Nephron progenitor cell (in vitro differentiated cells): Measurements from ENCODE around the gene ZNF154.

Experiments used
- DNase-seq: peaks from one replicate; pipeline ENCODE4 v3.0.0; 2021
- H3K27ac Mint-ChIP-seq: 2 replicates; pipeline ENCODE4 v1.8.0; 2021; ENCODE audit warnings: mild to moderate bottlenecking, moderate library complexity, mixed read lengths
- H3K27me3 Mint-ChIP-seq: 2 replicates; pipeline ENCODE4 v1.8.0; 2021; ENCODE audit warnings: mild to moderate bottlenecking, low read depth, mixed read lengths; ENCODE audit not compliant: poor library complexity
- H3K36me3 Mint-ChIP-seq: 2 replicates; pipeline ENCODE4 v1.8.0; 2021; ENCODE audit warnings: low read depth, mixed read lengths
- H3K4me1 Mint-ChIP-seq: 2 replicates; pipeline ENCODE4 v1.8.0; 2021; ENCODE audit warnings: mixed read lengths
- H3K4me3 Mint-ChIP-seq: 2 replicates; pipeline ENCODE4 v1.8.0; 2021; ENCODE audit warnings: mild to moderate bottlenecking, moderate library complexity, mixed read lengths
- H3K9me3 Mint-ChIP-seq: 2 replicates; pipeline ENCODE4 v1.8.0; 2021; ENCODE audit warnings: mild to moderate bottlenecking, moderate library complexity, mixed read lengths
- CTCF ChIP-seq: fragments of 200-600 bp; sonication (generic); IDR thresholded peaks from 2 replicates; pipeline ENCODE4 v1.5.0; 2021; ENCODE audit warnings: antibody characterized with exemption

ZNF154 gene

DNA sequence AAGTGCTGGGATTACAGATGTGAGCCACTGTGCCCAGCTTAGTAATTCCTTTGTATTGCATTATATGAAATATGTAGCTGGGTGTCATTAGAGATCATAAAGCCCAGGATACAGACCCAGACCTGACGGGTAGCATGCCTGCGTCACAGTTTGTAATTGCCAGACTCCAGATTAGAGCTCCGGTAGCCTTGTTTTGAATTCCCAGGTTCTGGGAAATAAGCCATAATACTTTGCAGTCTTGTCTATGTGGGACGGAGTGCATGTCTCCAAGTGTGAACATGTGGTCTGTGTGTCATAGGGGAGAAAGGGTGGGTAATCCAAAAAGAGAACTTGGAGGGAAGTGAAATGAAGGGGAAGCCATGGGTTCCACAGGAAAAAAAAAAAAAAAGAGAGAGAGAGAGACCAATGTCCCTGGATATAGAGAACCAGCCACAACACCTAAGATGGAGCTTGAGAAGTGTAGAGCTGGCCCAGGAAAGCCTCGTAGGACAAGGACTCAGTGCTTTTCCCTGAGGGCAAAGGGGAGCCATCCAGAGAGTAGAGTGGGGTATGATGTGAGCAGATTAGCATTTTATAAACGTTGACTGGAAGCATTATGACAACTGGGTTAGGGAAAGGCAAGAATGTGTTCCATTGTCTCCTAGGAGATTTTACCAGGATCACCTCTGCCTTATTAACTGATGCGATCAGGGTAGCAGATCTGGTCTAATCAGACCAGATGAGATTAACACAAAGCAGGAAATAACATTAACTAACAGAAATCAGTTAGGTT is 37.7 kb downstream of the ZNF154 start:
- TF ChIP-seq CTCF = no peak
- Mint-ChIP-seq H3K4me1 (no peaks in the 10 kb centered on the region), H3K9me3 (peaks cover 3% of the 10 kb centered on the region), H3K36me3 (no peaks in the 10 kb centered on the region), H3K27me3 (peaks cover 45% of the 10 kb centered on the region), H3K27ac (no peak overlapping the region), H3K4me3 (no peak overlapping the region)
- no peak for DNase-seq

DNA sequence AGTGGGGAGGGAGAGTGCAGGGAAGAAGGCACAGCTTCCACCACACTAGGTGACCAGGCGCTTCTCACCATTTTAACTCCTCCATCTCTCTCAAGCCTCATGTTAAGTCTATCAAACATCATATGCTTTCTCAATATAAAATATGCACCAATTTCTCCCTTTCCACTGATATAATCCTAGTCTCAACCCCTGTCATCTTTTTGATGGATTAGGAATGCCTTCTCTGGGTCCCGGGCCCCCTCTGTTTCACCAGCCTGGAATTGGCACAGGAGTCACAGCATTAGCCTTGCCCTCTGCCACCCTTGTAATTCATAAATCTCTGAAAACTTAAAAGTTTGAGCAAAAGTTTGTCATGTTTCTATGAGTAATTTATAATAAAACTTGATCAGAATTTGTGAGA is 40.4 kb downstream of the ZNF154 start, which contains the start of gene ZSCAN4:
Gene ZSCAN4, plus strand, starts transcription at position 301 of the 400 bp plus-strand sequence. CDS start 7,211 bp downstream, outside the sequence.
- H3K27me3 Mint-ChIP-seq = peaks cover 49% of the 10 kb centered on the region
- H3K4me3 Mint-ChIP-seq = no peak within 1 kb of the TSS
- DNase-seq = no peak
- H3K36me3 Mint-ChIP-seq = no peaks in the 10 kb centered on the region
- H3K9me3 Mint-ChIP-seq = no peaks in the 10 kb centered on the region
- no peak within 1 kb of the TSS for H3K27ac Mint-ChIP-seq
- H3K4me1 Mint-ChIP-seq = peaks cover 9% of the 10 kb centered on the region
- TF ChIP-seq CTCF = no peak

DNA sequence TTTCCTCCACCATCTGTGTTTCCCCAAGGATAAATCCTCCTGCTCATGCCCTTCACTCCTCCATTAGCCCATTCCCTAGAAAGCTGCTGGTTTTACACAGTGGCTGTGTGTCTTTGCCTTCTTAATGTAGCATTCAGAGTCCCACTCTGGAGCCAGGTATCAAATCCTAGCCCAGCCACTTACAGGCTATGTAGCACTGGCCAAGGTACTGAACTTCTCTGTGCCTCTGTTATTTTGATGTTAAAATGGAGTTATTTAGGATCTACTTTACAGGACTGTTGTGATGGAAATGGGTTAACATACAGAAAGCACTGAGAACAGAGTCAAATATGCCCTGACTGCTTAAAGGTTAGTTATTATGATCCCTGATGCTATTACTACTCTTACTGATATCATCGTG is 41.8 kb downstream of the ZNF154 start:
- no peak for DNase-seq
- H3K4me1 Mint-ChIP-seq = peaks cover 9% of the 10 kb centered on the region
- H3K4me3 Mint-ChIP-seq = no peak overlapping the region
- no peak overlapping the region for H3K27ac Mint-ChIP-seq
- TF ChIP-seq CTCF = no peak
- H3K36me3 Mint-ChIP-seq = no peaks in the 10 kb centered on the region
- H3K9me3 Mint-ChIP-seq = no peaks in the 10 kb centered on the region
- peaks cover 53% of the 10 kb centered on the region for H3K27me3 Mint-ChIP-seq

DNA sequence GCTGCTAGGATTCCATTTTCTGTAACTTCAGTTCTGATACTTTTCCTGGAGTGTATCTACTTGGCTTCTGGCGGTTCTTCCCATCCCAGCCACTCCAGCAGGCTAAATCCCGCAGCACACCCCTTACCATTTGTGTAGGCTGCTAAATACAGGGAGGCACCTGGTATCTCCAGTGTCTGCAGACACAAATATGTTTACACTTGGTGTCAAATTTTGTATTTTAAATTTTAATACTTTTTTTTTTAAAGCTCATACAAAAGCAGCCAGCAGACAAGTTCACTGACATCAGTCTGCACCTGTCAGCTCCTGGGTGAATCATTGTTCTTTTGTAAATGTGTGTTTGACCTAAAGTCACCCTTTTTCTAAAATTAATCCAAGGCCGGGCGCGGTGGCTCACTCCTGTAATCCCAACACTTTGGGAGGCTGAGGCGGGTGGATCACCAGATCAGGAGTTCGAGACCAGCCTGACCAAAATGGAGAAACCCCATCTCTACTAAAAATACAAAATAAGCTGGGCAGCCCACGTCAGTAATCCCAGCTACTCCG is 43.7 kb downstream of the ZNF154 start:
- H3K4me3 Mint-ChIP-seq = peak overlapping the region; percentile 88
- no peaks in the 10 kb centered on the region for H3K36me3 Mint-ChIP-seq
- peaks cover 9% of the 10 kb centered on the region for H3K4me1 Mint-ChIP-seq
- no peak overlapping the region for H3K27ac Mint-ChIP-seq
- no peak for TF ChIP-seq CTCF
- H3K9me3 Mint-ChIP-seq = no peaks in the 10 kb centered on the region
- H3K27me3 Mint-ChIP-seq = peaks cover 52% of the 10 kb centered on the region
- DNase-seq = no peak

DNA sequence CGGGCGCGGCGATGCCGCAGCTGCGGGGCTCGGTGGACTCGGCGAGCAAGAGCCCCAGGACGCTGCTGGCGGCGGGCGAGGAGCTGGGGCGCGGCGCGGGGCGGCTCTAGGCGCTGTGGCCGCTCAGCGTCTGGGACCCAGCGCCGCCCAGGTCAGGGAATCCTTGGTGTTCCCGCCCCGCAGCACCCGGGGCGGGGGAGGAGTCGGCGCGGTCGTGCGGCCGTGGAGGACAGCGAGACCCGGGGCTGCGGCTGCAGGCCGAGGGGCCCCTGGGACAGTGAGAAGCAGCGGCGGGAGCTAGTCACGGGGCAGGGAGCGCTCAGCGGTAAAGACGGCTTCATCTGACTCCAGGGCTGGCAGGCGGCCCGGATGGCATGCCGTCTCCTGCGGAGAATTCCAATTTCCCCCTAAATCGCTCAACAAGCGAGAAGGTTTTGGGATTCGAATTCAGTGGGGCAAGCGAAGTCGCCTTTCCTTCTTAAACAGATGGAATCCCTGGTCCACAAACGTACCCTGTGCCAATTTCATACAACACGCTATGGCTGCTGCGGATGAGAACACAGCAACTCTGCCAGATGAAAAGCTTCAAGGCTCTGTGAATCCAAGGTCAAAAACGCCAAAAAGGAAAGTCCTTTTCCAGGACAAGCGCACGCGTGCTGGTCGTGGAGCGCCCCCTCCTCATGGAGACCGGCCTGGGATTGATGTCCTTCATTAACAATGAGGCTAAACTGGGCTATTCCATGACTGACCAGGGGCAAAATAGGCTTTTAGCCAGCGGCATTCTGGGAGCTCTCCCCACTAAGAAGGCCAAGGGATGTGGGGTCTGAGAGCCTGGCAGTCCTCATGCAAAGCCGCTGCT is 44.5 kb downstream of the ZNF154 start:
- H3K27ac Mint-ChIP-seq = no peak overlapping the region
- no peaks in the 10 kb centered on the region for H3K9me3 Mint-ChIP-seq
- H3K4me1 Mint-ChIP-seq = peaks cover 9% of the 10 kb centered on the region
- peak; percentile 82 for DNase-seq
- H3K27me3 Mint-ChIP-seq = peaks cover 58% of the 10 kb centered on the region
- no peak for TF ChIP-seq CTCF
- no peaks in the 10 kb centered on the region for H3K36me3 Mint-ChIP-seq
- peak overlapping the region; percentile 88 for H3K4me3 Mint-ChIP-seq
